BLaER1 (cell line): ENCODE data around the gene LRP1.

Experiments used
- H3K27ac ChIP-seq: shearing (Covaris generic); formaldehyde crosslinking; 2 replicates; pipeline ENCODE4 v1.8.1; 2022
- H3K27me3 ChIP-seq: shearing (Covaris generic); formaldehyde crosslinking; 2 replicates; pipeline ENCODE4 v1.8.1; 2022
- H3K36me3 ChIP-seq: shearing (Covaris generic); formaldehyde crosslinking; 2 replicates; pipeline ENCODE4 v1.8.1; 2022
- H3K4me1 ChIP-seq: shearing (Covaris generic); formaldehyde crosslinking; 2 replicates; pipeline ENCODE4 v1.8.1; 2022
- H3K4me2 ChIP-seq: shearing (Covaris generic); formaldehyde crosslinking; 2 replicates; pipeline ENCODE4 v1.8.1; 2022
- H3K4me3 ChIP-seq: shearing (Covaris generic); formaldehyde crosslinking; 2 replicates; pipeline ENCODE4 v1.8.1; 2022
- H3K9ac ChIP-seq: shearing (Covaris generic); formaldehyde crosslinking; 2 replicates; pipeline ENCODE4 v1.8.1; 2022
- H3K9me3 ChIP-seq: shearing (Covaris generic); formaldehyde crosslinking; 2 replicates; pipeline ENCODE4 v1.8.1; 2022
- H4K20me1 ChIP-seq: shearing (Covaris generic); formaldehyde crosslinking; 2 replicates; pipeline ENCODE4 v1.8.1; 2022
- Cebpa-rat ChIP-seq: shearing (Covaris generic); IDR thresholded peaks from 2 replicates; pipeline ENCODE4 v1.8.1; 2022

The LRP1 gene

GRCh38 chr12:57160741-57161140 is 32.5 kb downstream of the LRP1 start:
- peaks cover 43% of the 10 kb centered on the region for H3K36me3 ChIP-seq
- no peak overlapping the region for H3K9ac ChIP-seq
- H3K4me1 ChIP-seq: peaks cover 57% of the 10 kb centered on the region
- no peaks in the 10 kb centered on the region for H3K27me3 ChIP-seq
- no peak overlapping the region for H3K4me3 ChIP-seq
- TF ChIP-seq Cebpa-rat: no peak
- no peak overlapping the region for H3K4me2 ChIP-seq
- H3K9me3 ChIP-seq: no peaks in the 10 kb centered on the region
- H4K20me1 ChIP-seq: no peaks in the 10 kb centered on the region
- H3K27ac ChIP-seq: no peak overlapping the region

GRCh38 chr12:57161491-57161890 is 33.2 kb downstream of the LRP1 start:
- H3K27me3 ChIP-seq: no peaks in the 10 kb centered on the region

GRCh38 chr12:57162553-57163125 is 34.4 kb downstream of the LRP1 start:
- Histone ChIP-seq H3K36me3 (peaks cover 61% of the 10 kb centered on the region), H4K20me1 (no peaks in the 10 kb centered on the region), H3K4me3 (no peak overlapping the region)

More at GRCh38 chr12:57161491-57161890, 33.2 kb downstream of the LRP1 start:
- Histone ChIP-seq H3K36me3 (peaks cover 50% of the 10 kb centered on the region), H3K4me2 (no peak overlapping the region), H3K9ac (no peak overlapping the region), H3K9me3 (no peaks in the 10 kb centered on the region), H3K27ac (no peak overlapping the region), H4K20me1 (no peaks in the 10 kb centered on the region), H3K4me1 (peaks cover 58% of the 10 kb centered on the region), H3K4me3 (no peak overlapping the region)
- TF ChIP-seq Cebpa-rat: no peak

GRCh38 chr12:57164454-57164853 is 36.2 kb downstream of the LRP1 start:
- Histone ChIP-seq H3K4me2 (no peak overlapping the region), H3K27ac (no peak overlapping the region), H3K4me3 (no peak overlapping the region), H3K27me3 (no peaks in the 10 kb centered on the region), H3K9ac (no peak overlapping the region), H3K4me1 (peaks cover 39% of the 10 kb centered on the region), H3K36me3 (peaks cover 63% of the 10 kb centered on the region), H3K9me3 (no peaks in the 10 kb centered on the region), H4K20me1 (no peaks in the 10 kb centered on the region)
- no peak for TF ChIP-seq Cebpa-rat

More at GRCh38 chr12:57162553-57163125, 34.4 kb downstream of the LRP1 start:
- Histone ChIP-seq H3K27me3 (no peaks in the 10 kb centered on the region), H3K27ac (0 out of 2 replicates have a peak overlapping the region, but pooled peaks have one; percentile 38), H3K4me2 (peak overlapping the region; percentile 57), H3K9me3 (no peaks in the 10 kb centered on the region), H3K9ac (no peak overlapping the region), H3K4me1 (peaks cover 57% of the 10 kb centered on the region)
- TF ChIP-seq Cebpa-rat: no peak

- Histone ChIP-seq H3K27me3 (no peaks in the 10 kb centered on the region), H3K27ac (no peak overlapping the region), H3K9ac (no peak overlapping the region), H3K9me3 (no peaks in the 10 kb centered on the region), H3K4me1 (peaks cover 35% of the 10 kb centered on the region), H4K20me1 (no peaks in the 10 kb centered on the region), H3K36me3 (peaks cover 62% of the 10 kb centered on the region), H3K4me2 (no peak overlapping the region), H3K4me3 (no peak overlapping the region)
- no peak for TF ChIP-seq Cebpa-rat
These were observed 36.8 kb downstream of the LRP1 start for GRCh38 chr12:57164966-57165625.

- H3K27ac ChIP-seq: no peak overlapping the region
- H3K36me3 ChIP-seq: peaks cover 59% of the 10 kb centered on the region
- H3K4me3 ChIP-seq: no peak overlapping the region
These were observed 37.5 kb downstream of the LRP1 start for GRCh38 chr12:57165741-57166140.

GRCh38 chr12:57166971-57167371 is 38.7 kb downstream of the LRP1 start:
- Histone ChIP-seq H3K4me3 (no peak overlapping the region), H3K9ac (no peak overlapping the region), H3K27ac (no peak overlapping the region), H3K9me3 (no peaks in the 10 kb centered on the region), H3K36me3 (peaks cover 46% of the 10 kb centered on the region; the same call in 1 of the 2 replicates), H3K4me1 (peaks cover 33% of the 10 kb centered on the region), H3K27me3 (no peaks in the 10 kb centered on the region), H4K20me1 (no peaks in the 10 kb centered on the region), H3K4me2 (peak overlapping the region; percentile 33)
- no peak for TF ChIP-seq Cebpa-rat

More at GRCh38 chr12:57165741-57166140, 37.5 kb downstream of the LRP1 start:
- Histone ChIP-seq H3K9ac (no peak overlapping the region), H3K4me2 (no peak overlapping the region), H3K4me1 (peaks cover 35% of the 10 kb centered on the region), H3K27me3 (no peaks in the 10 kb centered on the region), H3K9me3 (no peaks in the 10 kb centered on the region), H4K20me1 (no peaks in the 10 kb centered on the region)
- TF ChIP-seq Cebpa-rat: no peak

- no peak for TF ChIP-seq Cebpa-rat
- H3K36me3 ChIP-seq: peaks cover 37% of the 10 kb centered on the region; the same call in 1 of the 2 replicates
These were observed 39.8 kb downstream of the LRP1 start for GRCh38 chr12:57168058-57168457.

GRCh38 chr12:57169046-57169795 is 40.9 kb downstream of the LRP1 start:
- H3K27ac ChIP-seq: no peak overlapping the region
- no peak overlapping the region for H3K4me3 ChIP-seq
- no peak for TF ChIP-seq Cebpa-rat
- H3K36me3 ChIP-seq: peaks cover 42% of the 10 kb centered on the region; the same call in 1 of the 2 replicates
- no peak overlapping the region for H3K4me2 ChIP-seq
- peaks cover 30% of the 10 kb centered on the region for H3K4me1 ChIP-seq
- H3K9ac ChIP-seq: no peak overlapping the region
- no peaks in the 10 kb centered on the region for H4K20me1 ChIP-seq
- no peaks in the 10 kb centered on the region for H3K27me3 ChIP-seq
- no peaks in the 10 kb centered on the region for H3K9me3 ChIP-seq

More at GRCh38 chr12:57168058-57168457, 39.8 kb downstream of the LRP1 start:
- Histone ChIP-seq H3K4me1 (peaks cover 23% of the 10 kb centered on the region), H3K9ac (no peak overlapping the region), H3K27me3 (no peaks in the 10 kb centered on the region), H3K27ac (no peak overlapping the region), H3K4me3 (no peak overlapping the region), H3K9me3 (no peaks in the 10 kb centered on the region), H3K4me2 (no peak overlapping the region), H4K20me1 (no peaks in the 10 kb centered on the region)

- Histone ChIP-seq H3K9ac (no peak overlapping the region), H3K36me3 (peaks cover 43% of the 10 kb centered on the region; the same call in 1 of the 2 replicates), H3K4me1 (peaks cover 36% of the 10 kb centered on the region), H3K27me3 (no peaks in the 10 kb centered on the region), H4K20me1 (no peaks in the 10 kb centered on the region), H3K9me3 (no peaks in the 10 kb centered on the region), H3K27ac (no peak overlapping the region), H3K4me3 (no peak overlapping the region), H3K4me2 (no peak overlapping the region)
- TF ChIP-seq Cebpa-rat: no peak
These were observed 41.7 kb downstream of the LRP1 start for GRCh38 chr12:57169969-57170368.
